Activated CD4-positive, alpha-beta memory T cell treated with anti-CD3 and anti-CD28 coated beads for 36 hours (primary cell): ENCODE results near the gene MPV17. TPM values are rescaled to one million over a fixed set of nuclear protein-coding genes. Genes with fewer than 3 reads are reported as not detected.
A peak's percentile ranks its signal among the peaks of the same experiment; 100 is the strongest.

Experiments
- CTCF ChIA-PET: fragments of 350-600 bp; sonication (Branson Sonifier 250); formaldehyde crosslinking; loops from one replicate; lab custom pipeline; 2021; ENCODE audit warnings: antibody characterized with exemption, inconsistent platforms; lab: Charles Lee
- POLR2A ChIA-PET: fragments of 350-600 bp; sonication (Branson Sonifier 250); formaldehyde crosslinking; loops from one replicate; lab custom pipeline; 2021; ENCODE audit warnings: antibody characterized with exemption; lab: Charles Lee
- DNase-seq: peaks from one replicate; pipeline ENCODE4 v3.0.0-alpha.2; 2020
- H3K27ac Mint-ChIP-seq: one replicate; pipeline ENCODE4 v1.8.0; 2021; ENCODE audit warnings: mixed read lengths
- H3K27me3 Mint-ChIP-seq: one replicate; pipeline ENCODE4 v1.8.0; 2021; ENCODE audit warnings: mixed read lengths
- H3K36me3 Mint-ChIP-seq: one replicate; pipeline ENCODE4 v1.8.0; 2021; ENCODE audit warnings: mixed read lengths
- H3K4me1 Mint-ChIP-seq: one replicate; pipeline ENCODE4 v1.8.0; 2021; ENCODE audit warnings: low read depth, mixed read lengths
- H3K4me3 Mint-ChIP-seq: one replicate; pipeline ENCODE4 v1.8.0; 2021; ENCODE audit warnings: mild to moderate bottlenecking, mixed read lengths
- H3K9me3 Mint-ChIP-seq: one replicate; pipeline ENCODE4 v1.8.0; 2021; ENCODE audit warnings: mixed read lengths
- intact Hi-C: fragments of 100-400 bp; cut with micrococcal nuclease; formaldehyde crosslinking; loops from one replicate; pipeline ENCODE4 v1.15.1; 2023
- total RNA-seq, 2 experiments: library from RNA; stranded (reverse); gene quantifications; one replicate each; pipeline ENCODE4 v1.2.3, GENCODE V29; 2021

Gene MPV17
- total RNA-seq, 2 experiments from 2014 or later: 85.5 to 86.0 TPM

DNA sequence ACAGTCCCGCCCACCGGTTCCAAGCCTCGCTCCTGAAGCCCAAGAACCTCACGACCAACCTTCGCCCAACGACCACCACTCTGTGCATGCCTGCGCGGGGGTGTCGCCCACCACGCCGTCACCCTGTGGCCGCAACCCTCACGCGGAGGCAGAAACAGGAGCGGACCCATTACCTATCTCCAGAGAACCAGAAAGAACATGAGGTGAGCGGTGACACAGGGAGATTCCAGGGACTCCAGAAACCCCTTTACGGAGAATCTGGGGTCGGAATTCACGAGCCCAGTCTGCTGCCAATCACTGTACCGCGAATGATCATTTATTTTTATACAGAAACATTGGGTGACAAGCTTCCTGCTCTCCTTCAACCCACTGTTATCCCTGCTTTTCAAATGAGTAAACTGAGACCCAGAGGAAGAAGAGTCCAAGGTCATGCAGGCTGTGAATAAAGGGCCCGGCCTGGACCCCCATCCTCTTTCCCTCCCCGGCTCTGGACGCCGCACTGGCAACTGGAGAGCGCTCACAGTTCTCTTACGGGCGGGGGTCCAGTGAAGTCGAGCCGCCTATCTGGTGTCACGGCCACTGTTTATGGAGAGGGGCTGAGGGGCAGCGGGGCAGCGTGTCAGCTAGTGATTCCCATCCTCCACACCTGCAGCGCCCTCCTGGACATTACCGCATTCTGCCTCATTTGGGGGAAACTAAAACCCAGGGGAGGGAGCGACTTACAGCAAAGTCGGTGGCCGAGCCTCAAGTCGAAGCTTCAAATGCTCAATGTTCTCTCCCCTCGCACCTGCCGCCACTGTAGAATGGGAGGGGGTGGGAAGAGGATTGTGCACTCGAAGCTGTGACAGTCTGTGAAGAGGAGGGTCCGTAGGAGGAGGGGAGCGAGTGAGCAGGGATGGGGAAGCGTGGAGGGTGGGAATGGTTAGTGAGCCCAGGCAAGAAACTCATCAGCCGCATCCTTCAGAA is 59.3 kb downstream of the MPV17 start:
- Mint-ChIP-seq H3K27me3 (peaks cover 45% of the 10 kb centered on the region), H3K36me3 (no peaks in the 10 kb centered on the region), H3K27ac (no peak overlapping the region), H3K9me3 (no peaks in the 10 kb centered on the region), H3K4me3 (peak overlapping the region; percentile 77), H3K4me1 (peaks cover 23% of the 10 kb centered on the region)
- intact Hi-C loops: loop anchor here (2.0 kb wide), 2 partner anchors 17 to 51 kb away; partner anchors contain the start of genes ATRAID and SLC5A6
- ChIA-PET CTCF (interaction anchor here (0.6 to 7.9 kb wide), 7 partner anchors 12 to 417 kb away, joined by 3 to 94 read pairs (median 4); partner anchors contain the start of gene TRIM54), POLR2A (interaction anchor here (0.5 kb wide), 1 partner anchor 16 kb away, joined by 3 read pairs; no protein-coding TSS in a partner anchor)
- DNase-seq: no peak

DNA sequence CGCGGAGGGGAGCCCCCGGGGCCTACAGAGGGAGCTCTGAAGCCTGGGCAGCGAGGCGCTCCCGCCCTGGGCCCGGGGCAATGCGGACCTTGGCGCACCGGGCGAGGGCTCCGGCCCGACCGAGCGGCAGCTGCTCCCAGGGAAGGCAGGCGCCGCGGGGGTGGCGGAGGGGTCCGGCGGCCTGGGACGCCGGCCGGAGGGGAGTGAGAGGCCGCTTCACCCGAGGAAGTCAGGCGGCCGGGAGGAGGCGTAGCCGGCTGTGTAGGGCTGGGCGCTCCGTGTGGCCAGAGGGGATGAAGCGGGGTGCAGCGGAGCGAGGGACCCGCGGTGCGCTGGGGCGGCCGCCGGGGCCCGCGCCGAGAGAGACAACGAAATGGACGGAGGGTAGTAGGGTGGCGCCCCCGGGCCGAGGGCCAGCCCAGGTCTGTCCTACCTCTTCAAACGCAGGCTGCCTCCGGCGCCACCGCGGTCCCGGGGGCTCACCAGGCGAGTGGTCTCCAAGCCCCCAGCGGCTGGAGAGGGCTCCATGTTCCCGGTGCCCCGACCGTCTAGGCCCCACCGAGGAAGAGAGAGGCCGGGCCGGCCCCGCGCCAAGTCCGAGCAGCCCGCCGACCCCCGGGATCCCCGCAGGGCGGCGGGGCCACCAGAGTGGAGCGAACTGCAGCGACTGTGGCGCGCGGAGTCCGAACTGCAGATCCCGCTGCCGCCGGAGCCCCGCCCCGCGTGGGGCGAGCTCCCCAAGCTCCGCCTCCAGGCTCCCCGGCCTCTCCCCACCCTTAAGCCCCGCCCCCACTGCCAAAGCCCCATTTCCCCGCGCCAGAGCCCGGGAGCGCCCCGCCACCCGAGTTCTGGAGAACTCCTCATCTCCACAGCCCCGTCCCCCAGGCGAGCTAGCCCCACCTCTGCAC is 60.3 kb downstream of the MPV17 start, which contains the start of gene SLC30A3:
TSS of gene SLC30A3 (minus strand) at position 669 of the 908 bp plus-strand sequence. CDS start at position 528, 141 bp downstream.
- ChIA-PET CTCF (interaction anchor here (0.6 to 7.9 kb wide), 4 partner anchors 13 to 418 kb away, joined by 3 to 94 read pairs (median 4); partner anchors contain the start of gene TRIM54), POLR2A (interaction anchor here (0.5 kb wide), 1 partner anchor 17 kb away, joined by 3 read pairs; no protein-coding TSS in a partner anchor)
- peaks cover 51% of the 10 kb centered on the region for H3K27me3 Mint-ChIP-seq
- H3K4me3 Mint-ChIP-seq: peak within 1 kb of the TSS; percentile 77
- no peak within 1 kb of the TSS for H3K27ac Mint-ChIP-seq
- no peaks in the 10 kb centered on the region for H3K9me3 Mint-ChIP-seq
- no peaks in the 10 kb centered on the region for H3K36me3 Mint-ChIP-seq
- H3K4me1 Mint-ChIP-seq: peaks cover 23% of the 10 kb centered on the region
- peak; percentile 80 for DNase-seq
- intact Hi-C loops: loop anchor here (2.0 kb wide), 2 partner anchors 18 to 50 kb away; partner anchors contain the start of genes ATRAID and SLC5A6

DNA sequence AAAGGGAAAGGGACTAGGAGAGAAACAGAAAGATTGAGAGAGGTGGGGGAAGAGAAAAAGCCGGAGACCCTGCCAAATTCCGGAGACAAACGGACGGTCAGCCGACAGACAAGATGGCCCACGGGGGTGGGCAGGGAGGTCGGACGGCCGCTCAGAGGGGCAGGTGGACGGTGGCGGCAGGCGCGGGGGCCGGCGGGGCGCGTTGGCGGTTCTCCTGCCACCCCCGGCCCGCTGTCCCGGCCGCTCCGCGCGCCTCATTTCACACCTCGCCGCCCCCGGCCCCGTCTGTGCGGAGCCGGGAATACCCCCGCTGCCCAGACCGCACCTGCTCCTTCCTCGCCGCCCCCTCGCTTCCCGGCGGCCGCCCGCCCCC is 61.0 kb downstream of the MPV17 start:
- POLR2A ChIA-PET: no interaction called here
- CTCF ChIA-PET: interaction anchor here (7.9 kb wide), 1 partner anchor 19 kb away, joined by 94 read pairs; the partner anchor contains the start of gene TRIM54

DNA sequence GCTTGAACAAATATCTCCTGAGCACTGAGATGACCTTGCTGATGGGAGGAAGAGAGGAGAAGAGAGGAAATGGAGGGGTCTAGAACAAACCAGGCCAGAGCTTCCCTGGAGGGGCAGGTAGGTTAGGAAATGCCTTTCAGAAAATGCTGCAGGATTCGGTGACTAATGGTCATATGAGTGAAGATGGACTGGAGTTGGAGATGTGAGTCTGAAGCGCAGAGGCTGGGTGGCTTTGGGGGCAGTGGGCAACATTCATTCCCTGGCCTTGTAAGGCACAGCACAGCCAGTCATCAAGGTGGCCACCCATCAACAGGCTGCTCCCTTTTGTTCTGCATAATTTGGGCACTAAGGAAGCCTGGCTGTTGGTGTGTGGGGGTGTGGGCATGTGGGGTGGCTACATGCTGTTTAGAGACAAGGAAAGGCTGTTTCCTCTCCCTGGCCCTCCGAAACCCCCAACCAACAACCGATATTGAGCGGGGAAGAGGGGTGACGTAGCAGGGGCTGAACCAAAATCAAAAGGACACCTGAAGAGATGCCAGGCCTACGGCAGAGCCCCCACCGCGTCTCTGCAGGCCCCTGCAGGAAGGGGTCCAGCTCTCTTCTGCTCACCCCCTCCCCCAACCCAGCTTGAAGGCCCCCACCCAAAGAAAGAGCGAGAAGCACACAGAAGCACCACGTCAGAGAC is 61.5 kb downstream of the MPV17 start:
- Mint-ChIP-seq H3K27me3 (peaks cover 55% of the 10 kb centered on the region), H3K36me3 (no peaks in the 10 kb centered on the region), H3K4me1 (peaks cover 23% of the 10 kb centered on the region), H3K4me3 (peak overlapping the region; percentile 38), H3K27ac (no peak overlapping the region), H3K9me3 (no peaks in the 10 kb centered on the region)
- POLR2A ChIA-PET: no interaction called here
- CTCF ChIA-PET: interaction anchor here (7.9 kb wide), 1 partner anchor 19 kb away, joined by 94 read pairs; the partner anchor contains the start of gene TRIM54
- intact Hi-C loops: no loop called here
- DNase-seq: no peak

More for the DNA sequence above, 61.0 kb downstream of the MPV17 start:
- H3K9me3 Mint-ChIP-seq: no peaks in the 10 kb centered on the region
- H3K4me1 Mint-ChIP-seq: peaks cover 23% of the 10 kb centered on the region
- intact Hi-C loops: loop anchor here (2.0 kb wide), 2 partner anchors 19 to 49 kb away; partner anchors contain the start of genes ATRAID and SLC5A6
- no peaks in the 10 kb centered on the region for H3K36me3 Mint-ChIP-seq
- H3K27ac Mint-ChIP-seq: no peak overlapping the region
- peak; percentile 18 for DNase-seq
- peak overlapping the region; percentile 38 for H3K4me3 Mint-ChIP-seq
- H3K27me3 Mint-ChIP-seq: peaks cover 55% of the 10 kb centered on the region

Other genes starting within 250 kb of the MPV17 start
- under 1 TPM; 0.29 to 0.51 TPM for gene EMILIN1, start 244.5 kb downstream of the MPV17 start, total RNA-seq
- gene KHK, start 236.3 kb downstream of the MPV17 start, total RNA-seq: 10 to 100 TPM; 12.7 to 13.3 TPM
- gene CGREF1, start 204.0 kb downstream of the MPV17 start, total RNA-seq: 1 to 10 TPM; 2.7 to 2.9 TPM
- under 1 TPM; 0.29 to 0.76 TPM for gene ABHD1, start 199.3 kb downstream of the MPV17 start, total RNA-seq
- gene PREB, start 188.5 kb downstream of the MPV17 start, total RNA-seq: 10 to 100 TPM; 64.7 to 65.4 TPM
- gene PRR30, start 183.7 kb downstream of the MPV17 start, total RNA-seq: not detected
- gene TCF23, start 174.1 kb downstream of the MPV17 start, total RNA-seq: not detected
- 10 to 100 TPM; 84.0 to 92.7 TPM for gene ATRAID, start 111.1 kb downstream of the MPV17 start, total RNA-seq
- gene SLC5A6, start 110.8 kb downstream of the MPV17 start, total RNA-seq: 10 to 100 TPM; 29.2 to 30.2 TPM
- gene CAD, start 105.7 kb downstream of the MPV17 start, total RNA-seq: 100 to 1,000 TPM in 1 of 2 experiments, 10 to 100 TPM in 1; 99.7 to 102 TPM
- gene SLC30A3, start 60.0 kb downstream of the MPV17 start, total RNA-seq: under 1 TPM; 0.86 to 0.90 TPM
- gene DNAJC5G, start 47.7 kb downstream of the MPV17 start, total RNA-seq: under 1 TPM in 1 of 2 experiments, not detected in 1; 0.19 TPM
- gene TRIM54, start 40.7 kb downstream of the MPV17 start, total RNA-seq: not detected
- gene UCN, start 14.7 kb downstream of the MPV17 start, total RNA-seq: 1 to 10 TPM; 1.8 to 1.9 TPM
- gene GTF3C2, start 33.7 kb upstream of the MPV17 start, total RNA-seq: 10 to 100 TPM; 55.2 to 64.5 TPM
- gene EIF2B4, start 47.2 kb upstream of the MPV17 start, total RNA-seq: 10 to 100 TPM; 34.6 to 36.5 TPM
- 10 to 100 TPM; 91.2 to 93.2 TPM for gene SNX17, start 47.5 kb upstream of the MPV17 start, total RNA-seq
- 1 to 10 TPM; 8.6 to 9.7 TPM for gene ZNF513, start 57.6 kb upstream of the MPV17 start, total RNA-seq
- gene PPM1G, start 86.5 kb upstream of the MPV17 start, total RNA-seq: 100 to 1,000 TPM; 127 to 132 TPM
- gene NRBP1, start 105.5 kb upstream of the MPV17 start, total RNA-seq: 10 to 100 TPM; 80.8 to 82.7 TPM
- gene KRTCAP3, start 119.3 kb upstream of the MPV17 start, total RNA-seq: 1 to 10 TPM; 5.4 to 6.4 TPM
- 1 to 10 TPM; 7.7 to 8.2 TPM for gene IFT172, start 166.6 kb upstream of the MPV17 start, total RNA-seq
- gene FNDC4, start 172.1 kb upstream of the MPV17 start, total RNA-seq: under 1 TPM; 0.22 to 0.38 TPM
- not detected for gene GCKR, start 173.7 kb upstream of the MPV17 start, total RNA-seq